Measurements from ENCODE around the gene GSAP.

Gene GSAP

DNA sequence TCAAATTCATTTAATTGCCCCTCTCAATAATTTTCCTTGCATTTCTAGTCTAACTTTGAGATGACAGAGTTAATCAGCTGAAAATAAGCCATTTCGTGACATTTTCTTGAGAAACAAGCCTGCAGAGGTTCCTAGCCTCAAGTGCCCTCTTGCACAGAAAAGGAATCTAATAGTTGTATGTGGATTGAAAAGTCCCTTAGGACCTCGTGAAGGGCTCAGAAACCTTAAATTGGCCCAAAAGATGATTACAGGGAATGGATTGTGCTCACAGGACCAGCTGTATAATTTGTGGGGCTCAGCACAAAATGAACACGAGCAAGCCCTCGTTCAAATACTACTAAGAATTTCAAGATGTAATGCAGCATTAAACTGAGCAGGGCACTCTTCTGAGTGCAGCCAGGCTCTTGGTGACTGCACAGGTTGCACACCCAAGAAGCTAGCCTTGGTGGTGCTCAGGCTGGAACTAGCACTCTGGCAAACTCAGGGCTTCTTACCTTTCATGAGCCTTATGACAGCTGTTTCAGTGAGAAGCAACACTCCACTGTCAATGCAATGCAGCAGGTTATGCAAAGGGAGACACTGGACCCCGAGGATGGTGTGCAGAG is 102.2 kb downstream of the GSAP start:
- Histone ChIP-seq H3K4me1 (ENCODE audit: insufficient read depth, poor library complexity, severe bottlenecking) (peaks cover 13% of the 10 kb centered on the region), H3K27me3 (ENCODE audit: insufficient read depth, poor library complexity, severe bottlenecking) (no peaks in the 10 kb centered on the region), H3K27ac (ENCODE audit: poor library complexity, severe bottlenecking) (no peak overlapping the region), H3K9me3 (ENCODE audit: severe bottlenecking) (no peaks in the 10 kb centered on the region), H3K4me3 (ENCODE audit: severe bottlenecking) (no peak overlapping the region), H3K36me3 (ENCODE audit: low read depth) (no peaks in the 10 kb centered on the region)
- ATAC-seq (ENCODE audit: low read depth): no peak
- no peak for DNase-seq (ENCODE audit: low spot score)
- TF ChIP-seq CTCF (IDR thresholded peaks at IDR 0.05; ENCODE audit: poor library complexity, severe bottlenecking): no peak

- H3K4me1 ChIP-seq (ENCODE audit: insufficient read depth, poor library complexity, severe bottlenecking): peaks cover 14% of the 10 kb centered on the region
- TF ChIP-seq CTCF (IDR thresholded peaks at IDR 0.05; ENCODE audit: poor library complexity, severe bottlenecking): no peak
- no peak for DNase-seq (ENCODE audit: low spot score)
Measured at GRCh38 chr7:77313085-77313484, 103.1 kb downstream of the GSAP start.

DNA sequence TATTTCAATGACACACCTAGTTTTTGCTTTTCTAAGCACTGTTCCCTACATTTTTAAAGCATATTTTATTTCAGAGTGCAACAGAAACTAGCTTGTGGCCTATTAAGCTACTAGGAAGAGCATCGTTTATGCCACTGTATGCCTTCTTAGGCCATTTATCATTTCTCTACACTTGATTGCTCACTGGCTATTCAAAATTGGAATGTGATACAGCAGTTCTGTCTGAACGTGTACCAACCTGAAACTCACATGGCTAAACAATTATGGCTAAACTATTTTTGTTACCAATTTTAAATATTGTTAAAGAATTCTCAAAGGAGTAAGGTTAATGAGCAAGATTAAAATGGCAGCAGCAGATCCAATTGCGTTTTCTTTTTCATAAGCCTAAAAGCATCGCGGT is 105.2 kb downstream of the GSAP start:
- DNase-seq (ENCODE audit: low spot score): no peak
- no peaks in the 10 kb centered on the region for H3K27me3 ChIP-seq (ENCODE audit: insufficient read depth, poor library complexity, severe bottlenecking)
- H3K36me3 ChIP-seq (ENCODE audit: low read depth): no peaks in the 10 kb centered on the region
- TF ChIP-seq CTCF (IDR thresholded peaks at IDR 0.05; ENCODE audit: poor library complexity, severe bottlenecking): no peak
- H3K27ac ChIP-seq (ENCODE audit: poor library complexity, severe bottlenecking): no peak overlapping the region
- peaks cover 14% of the 10 kb centered on the region for H3K4me1 ChIP-seq (ENCODE audit: insufficient read depth, poor library complexity, severe bottlenecking)
- no peak overlapping the region for H3K4me3 ChIP-seq (ENCODE audit: severe bottlenecking)
- ATAC-seq (ENCODE audit: low read depth): no peak
- no peaks in the 10 kb centered on the region for H3K9me3 ChIP-seq (ENCODE audit: severe bottlenecking)

More at GRCh38 chr7:77313085-77313484, 103.1 kb downstream of the GSAP start:
- Histone ChIP-seq H3K36me3 (ENCODE audit: low read depth) (no peaks in the 10 kb centered on the region), H3K27ac (ENCODE audit: poor library complexity, severe bottlenecking) (no peak overlapping the region), H3K4me3 (ENCODE audit: severe bottlenecking) (no peak overlapping the region), H3K9me3 (ENCODE audit: severe bottlenecking) (no peaks in the 10 kb centered on the region), H3K27me3 (ENCODE audit: insufficient read depth, poor library complexity, severe bottlenecking) (no peaks in the 10 kb centered on the region)
- no peak for ATAC-seq (ENCODE audit: low read depth)

DNA sequence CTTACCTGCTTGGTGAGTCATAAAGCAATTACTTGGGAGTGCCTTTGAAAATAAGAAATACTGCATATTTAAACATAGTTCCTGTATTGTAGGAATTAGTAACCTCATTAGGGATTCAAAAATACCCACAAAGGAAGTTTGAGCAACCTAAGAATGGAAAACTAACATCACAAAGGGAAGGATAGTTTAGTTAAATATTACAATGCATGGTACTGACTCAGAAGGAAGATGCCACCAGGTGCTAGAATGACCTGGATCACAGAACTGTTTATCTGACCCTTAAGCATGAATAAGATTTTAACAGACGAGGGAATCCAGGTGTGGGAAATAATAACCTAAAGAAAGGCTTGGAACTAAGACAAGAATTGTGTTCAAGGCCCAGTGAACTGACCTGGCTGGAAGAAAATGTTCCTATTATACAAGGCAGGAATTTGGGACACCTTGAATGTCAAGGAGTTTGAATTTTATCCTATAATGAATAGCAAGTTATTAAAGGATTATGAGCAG is 106.4 kb downstream of the GSAP start:
- Histone ChIP-seq H3K36me3 (ENCODE audit: low read depth) (no peaks in the 10 kb centered on the region), H3K27ac (ENCODE audit: poor library complexity, severe bottlenecking) (peak overlapping the region; percentile 50), H3K9me3 (ENCODE audit: severe bottlenecking) (no peaks in the 10 kb centered on the region), H3K27me3 (ENCODE audit: insufficient read depth, poor library complexity, severe bottlenecking) (no peaks in the 10 kb centered on the region), H3K4me1 (ENCODE audit: insufficient read depth, poor library complexity, severe bottlenecking) (peaks cover 14% of the 10 kb centered on the region), H3K4me3 (ENCODE audit: severe bottlenecking) (no peak overlapping the region)
- TF ChIP-seq CTCF (IDR thresholded peaks at IDR 0.05; ENCODE audit: poor library complexity, severe bottlenecking): no peak
- DNase-seq (ENCODE audit: low spot score) (no peak), ATAC-seq (ENCODE audit: low read depth) (peak; percentile 82)

DNA sequence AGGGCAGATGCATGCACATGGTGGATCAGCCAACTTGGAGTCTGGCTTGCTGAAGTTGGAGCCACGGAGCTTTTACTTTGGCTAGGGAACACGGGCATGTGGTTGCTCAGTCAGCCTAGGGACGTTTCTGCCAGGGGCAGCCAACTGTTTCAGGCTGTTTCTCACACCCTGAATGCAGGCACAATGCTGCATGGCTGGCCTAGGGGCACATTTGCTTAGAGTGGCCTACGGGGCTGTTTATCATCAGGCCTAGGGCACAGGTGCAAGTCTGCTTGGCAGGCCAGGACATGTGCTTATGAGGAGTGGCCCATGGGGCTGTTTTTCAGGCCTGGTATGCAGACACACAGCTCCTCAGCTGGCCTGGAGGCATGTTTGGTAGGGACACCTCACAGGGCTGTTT is 107.4 kb downstream of the GSAP start:
- TF ChIP-seq CTCF (IDR thresholded peaks at IDR 0.05; ENCODE audit: poor library complexity, severe bottlenecking): no peak
- H3K9me3 ChIP-seq (ENCODE audit: severe bottlenecking): no peaks in the 10 kb centered on the region
- peak overlapping the region; percentile 50 for H3K27ac ChIP-seq (ENCODE audit: poor library complexity, severe bottlenecking)
- H3K27me3 ChIP-seq (ENCODE audit: insufficient read depth, poor library complexity, severe bottlenecking): no peaks in the 10 kb centered on the region
- H3K4me1 ChIP-seq (ENCODE audit: insufficient read depth, poor library complexity, severe bottlenecking): peaks cover 14% of the 10 kb centered on the region
- H3K36me3 ChIP-seq (ENCODE audit: low read depth): no peaks in the 10 kb centered on the region
- no peak for DNase-seq (ENCODE audit: low spot score)
- peak; percentile 52 for ATAC-seq (ENCODE audit: low read depth)
- no peak overlapping the region for H3K4me3 ChIP-seq (ENCODE audit: severe bottlenecking)

Data from RWPE2 (cell line).